M059J (cell line): ENCODE results near the gene TBX21. TPM values are rescaled to one million over a fixed set of nuclear protein-coding genes. Genes with fewer than 3 reads are reported as not detected.

ENCODE experiments used
- DNase-seq: peaks from one replicate; pipeline ENCODE4 v3.0.0-alpha.2; 2012; ENCODE audit warnings: low read depth
- total RNA-seq: library from RNA; depleted of rRNA; stranded (reverse); fragments of >200 nt; shearing (Covaris generic); gene quantifications from 2 replicates; pipeline ENCODE4 v1.2.3, GENCODE V29; 2014

Gene TBX21
- total RNA-seq, 1 experiment from 2014 or later: not detected

DNA sequence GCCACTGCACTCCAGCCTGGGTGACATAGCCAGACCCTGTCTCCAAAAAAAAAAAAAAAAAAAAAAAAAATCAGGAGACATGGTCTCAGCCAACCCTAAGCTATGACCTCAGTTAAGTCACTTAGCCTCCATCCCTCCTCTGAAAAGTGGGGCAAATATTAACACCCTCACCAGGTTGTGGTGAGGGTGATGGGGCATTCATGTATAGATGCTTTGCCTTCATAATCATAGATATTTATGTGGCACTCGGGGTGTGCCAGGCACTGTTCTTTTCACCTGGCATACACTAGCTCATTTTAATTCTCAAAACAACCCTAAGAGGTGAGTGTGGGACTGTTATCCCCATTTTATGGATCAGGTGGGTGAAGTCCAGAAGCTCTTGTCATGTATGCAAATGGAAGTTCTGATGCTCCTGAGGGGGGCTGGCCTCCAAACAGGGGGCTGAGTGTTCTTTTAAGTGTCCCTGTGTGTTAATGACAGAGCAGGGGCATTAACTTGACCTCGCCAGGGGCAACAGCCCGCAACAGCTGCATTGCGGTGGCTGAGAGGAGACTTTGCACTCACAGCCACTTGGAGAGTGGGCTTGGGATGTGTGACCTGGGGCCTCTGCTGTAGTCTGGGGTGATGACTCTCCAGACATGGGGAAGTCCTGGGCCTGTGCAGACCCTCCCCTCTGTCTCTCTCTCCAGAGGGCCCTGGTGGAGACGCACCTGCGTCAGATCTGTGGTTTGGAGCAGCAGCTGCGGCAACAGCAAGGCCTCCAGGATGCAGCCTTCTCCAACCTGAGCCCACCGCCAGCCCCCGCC, 34.9 kb upstream of the TBX21 start:
- no peak for DNase-seq

DNA sequence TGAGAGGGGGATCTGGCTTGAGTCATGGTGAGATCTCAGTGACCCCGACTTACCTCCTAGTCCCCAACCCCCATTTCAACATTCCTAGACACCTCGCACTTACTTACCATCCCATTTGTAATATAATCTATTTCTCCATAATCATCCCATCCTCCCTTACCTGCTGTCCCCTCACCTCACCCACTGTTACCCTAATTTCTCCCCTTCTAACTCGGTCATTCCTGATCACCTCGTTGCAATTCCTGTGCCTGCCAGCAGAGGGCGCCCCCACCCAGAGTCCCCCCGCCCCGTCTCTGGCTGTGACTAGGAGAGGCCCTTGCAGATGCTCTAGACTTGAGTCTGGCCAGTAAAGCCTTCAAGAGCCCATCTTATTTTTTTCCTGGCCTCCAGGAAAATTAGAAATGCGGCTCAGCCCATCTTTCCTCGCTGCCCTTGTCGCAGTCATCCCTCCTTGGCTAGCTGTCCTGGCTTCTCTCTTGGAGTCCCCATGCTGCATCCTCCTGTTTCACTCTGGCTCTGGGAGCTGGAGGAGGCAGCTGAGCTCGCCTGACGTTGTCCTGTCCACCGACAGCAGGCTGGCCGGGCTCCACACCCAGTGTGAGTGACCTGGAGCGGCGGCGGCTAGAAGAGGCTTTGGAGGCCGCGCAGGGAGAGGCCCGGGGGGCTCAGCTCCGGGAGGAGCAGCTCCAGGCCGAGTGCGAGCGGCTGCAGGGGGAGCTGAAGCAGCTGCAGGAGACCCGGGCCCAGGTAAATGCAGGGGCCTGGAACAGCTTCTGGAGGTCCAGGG, 34.1 kb upstream of the TBX21 start:
- DNase-seq: peak; percentile 53

GRCh38 chr17:47699536-47699840, 33.5 kb upstream of the TBX21 start:
- no peak for DNase-seq

- no peak for DNase-seq
Observed at GRCh38 chr17:47700471-47701449, 32.3 kb upstream of the TBX21 start.

DNA sequence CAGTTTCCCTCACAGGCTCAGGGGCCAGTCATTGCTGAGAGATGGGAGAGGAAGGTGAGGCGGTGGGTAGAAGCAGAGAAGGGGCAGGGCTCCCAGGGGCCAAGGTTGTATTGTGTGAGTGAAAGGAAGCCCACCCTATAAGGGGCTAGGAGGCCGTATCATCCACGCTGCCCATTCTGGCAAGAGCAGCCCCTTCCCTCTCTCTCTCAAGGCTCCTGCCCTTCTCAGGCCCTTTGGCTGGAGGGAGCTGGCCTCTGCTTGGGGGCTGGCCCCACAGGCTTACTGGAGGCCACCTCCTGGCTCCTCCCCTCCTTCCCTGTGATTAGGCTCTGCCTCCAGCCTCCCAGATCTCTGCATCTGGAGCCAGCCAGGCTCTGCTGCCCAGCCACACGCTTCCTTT, 31.4 kb upstream of the TBX21 start:
- no peak for DNase-seq

GRCh38 chr17:47702391-47702995, 30.5 kb upstream of the TBX21 start:
- DNase-seq: no peak

DNA sequence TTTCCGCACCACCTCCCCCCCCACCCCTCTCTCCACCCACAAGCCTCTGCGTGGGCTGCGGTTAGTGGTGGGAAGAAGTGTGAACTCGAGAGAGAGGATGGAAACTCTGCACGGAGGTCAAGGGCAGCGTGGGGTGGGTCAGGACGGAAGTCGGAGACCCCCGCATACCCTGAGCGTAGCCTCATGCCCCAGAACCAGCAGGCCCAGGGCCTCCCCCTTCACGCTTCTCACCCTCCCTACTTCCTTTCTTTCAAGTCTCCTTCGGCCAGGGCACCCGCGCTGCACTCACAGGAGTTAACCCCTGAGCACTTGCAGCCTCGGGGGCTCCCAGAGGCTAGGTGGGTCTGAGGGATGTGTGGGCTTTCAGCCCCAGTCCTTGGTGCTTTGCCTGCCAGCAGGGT, 29.8 kb upstream of the TBX21 start:
- no peak for DNase-seq

- no peak for DNase-seq
Observed at GRCh38 chr17:47703671-47704070, 29.4 kb upstream of the TBX21 start.

DNA sequence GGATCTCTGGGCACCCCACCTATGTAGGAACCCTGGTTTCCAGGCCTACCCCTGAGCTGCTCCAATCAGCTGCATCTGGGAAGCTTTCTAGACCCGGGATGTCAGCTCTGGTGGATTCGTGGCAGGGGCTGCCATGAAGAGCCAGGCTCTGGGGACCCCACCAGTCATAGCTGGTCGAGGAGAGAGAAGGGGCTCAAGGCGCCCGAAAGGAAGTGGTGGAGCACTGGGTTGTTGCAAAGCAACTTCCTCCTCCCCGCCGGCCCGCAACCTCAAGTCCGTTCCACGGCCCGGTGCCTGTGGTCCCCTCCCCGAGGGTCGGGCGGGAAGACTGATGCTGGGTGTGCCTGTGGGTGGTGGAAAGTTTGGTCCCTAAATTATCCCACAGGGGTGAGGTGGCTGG, 28.9 kb upstream of the TBX21 start:
- no peak for DNase-seq

- no peak for DNase-seq
Observed at GRCh38 chr17:47704736-47705135, 28.3 kb upstream of the TBX21 start.

DNA sequence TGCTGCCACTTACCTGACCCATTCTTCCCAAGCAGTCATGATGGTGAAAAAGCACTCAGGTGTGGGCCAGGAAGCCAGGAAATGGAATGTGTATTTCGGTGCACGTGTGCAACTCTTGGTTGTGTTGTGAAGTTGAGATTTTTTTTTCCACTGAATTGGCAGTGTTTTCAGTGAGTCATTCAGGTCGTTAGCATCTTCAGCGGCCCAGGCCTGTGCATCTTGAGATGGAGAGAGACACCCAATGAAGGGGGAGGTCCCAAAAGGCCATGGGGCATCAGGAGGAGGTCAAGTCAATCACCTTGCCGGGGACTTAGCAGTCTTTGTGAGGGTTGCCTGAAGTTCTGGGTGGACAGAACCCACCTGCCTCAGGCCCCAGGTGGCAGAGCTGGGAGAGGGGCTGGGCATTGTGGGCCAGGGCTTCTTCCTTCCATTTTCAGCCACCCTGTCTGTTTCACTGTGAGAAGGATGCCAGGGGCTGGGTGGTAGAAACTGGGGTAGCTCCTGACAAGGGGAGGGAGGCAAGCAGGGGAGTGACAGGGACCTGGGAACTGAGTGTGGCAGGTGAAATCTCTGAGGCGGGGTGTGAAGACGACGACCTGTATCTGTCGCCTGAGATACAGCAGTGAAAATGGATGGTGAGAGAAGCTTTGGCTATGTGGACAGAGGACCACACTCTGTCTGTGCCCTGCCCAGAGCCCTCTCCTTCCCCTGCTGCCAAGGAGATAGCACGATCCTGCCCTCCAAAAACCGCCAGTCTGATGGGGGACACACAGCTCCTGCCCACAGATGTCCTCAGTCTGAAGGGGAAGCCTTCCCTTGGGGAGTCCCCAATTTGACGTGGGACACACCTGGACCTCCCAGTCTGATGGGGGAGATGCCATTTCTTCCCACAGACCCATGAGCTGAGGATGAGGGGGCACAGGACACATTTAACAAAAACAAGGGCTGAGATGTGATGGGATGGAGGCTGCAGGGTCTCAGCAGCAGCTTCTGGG, 27.2 kb upstream of the TBX21 start:
- DNase-seq: no peak

- DNase-seq: no peak
Observed at GRCh38 chr17:47707056-47707804, 25.8 kb upstream of the TBX21 start.

GRCh38 chr17:47707884-47708283, 25.2 kb upstream of the TBX21 start:
- DNase-seq: no peak

DNA sequence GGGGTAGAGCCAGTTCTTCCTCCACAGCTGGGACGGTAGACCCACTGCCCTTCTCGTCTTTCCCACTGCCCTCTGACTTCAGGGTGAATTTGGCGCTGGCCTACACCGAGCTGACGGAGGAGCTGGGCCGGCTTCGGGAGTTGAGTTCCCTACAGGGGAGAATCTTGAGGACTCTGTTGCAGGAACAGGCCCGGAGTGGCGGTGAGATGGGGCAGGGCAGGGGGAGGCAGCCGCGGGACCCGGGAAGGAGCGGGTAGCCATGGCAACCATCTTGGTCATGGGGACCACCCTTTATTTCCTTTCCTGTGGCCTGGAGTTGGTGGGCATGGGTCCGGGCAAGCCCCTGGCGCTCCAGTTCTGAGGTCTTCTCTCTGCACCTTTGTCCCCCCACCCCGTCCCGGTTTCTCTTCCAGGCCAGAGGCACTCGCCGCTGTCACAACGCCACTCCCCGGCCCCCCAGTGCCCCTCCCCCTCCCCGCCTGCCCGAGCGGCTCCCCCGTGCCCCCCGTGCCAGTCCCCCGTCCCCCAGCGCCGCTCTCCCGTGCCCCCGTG, 24.6 kb upstream of the TBX21 start:
- no peak for DNase-seq

DNA sequence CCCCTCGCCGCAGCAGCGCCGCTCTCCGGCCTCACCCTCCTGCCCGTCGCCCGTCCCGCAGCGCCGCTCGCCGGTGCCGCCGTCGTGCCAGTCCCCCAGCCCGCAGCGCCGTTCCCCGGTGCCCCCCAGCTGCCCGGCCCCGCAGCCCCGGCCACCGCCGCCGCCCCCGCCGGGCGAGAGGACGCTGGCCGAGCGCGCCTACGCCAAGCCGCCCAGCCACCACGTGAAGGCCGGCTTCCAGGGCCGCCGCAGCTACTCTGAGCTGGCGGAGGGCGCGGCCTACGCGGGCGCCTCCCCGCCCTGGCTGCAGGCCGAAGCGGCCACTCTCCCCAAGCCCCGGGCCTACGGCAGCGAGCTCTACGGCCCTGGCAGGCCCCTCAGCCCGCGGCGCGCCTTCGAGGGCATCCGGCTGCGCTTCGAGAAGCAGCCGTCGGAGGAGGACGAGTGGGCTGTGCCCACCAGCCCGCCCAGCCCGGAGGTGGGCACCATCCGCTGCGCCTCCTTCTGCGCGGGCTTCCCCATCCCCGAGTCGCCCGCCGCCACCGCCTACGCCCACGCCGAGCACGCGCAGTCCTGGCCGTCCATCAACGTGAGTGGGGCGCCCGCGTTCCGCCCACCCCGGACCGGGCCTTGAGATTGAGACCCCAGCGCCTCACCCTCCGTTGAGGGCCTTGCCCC, 24.0 kb upstream of the TBX21 start:
- peak; percentile 42 for DNase-seq

DNA sequence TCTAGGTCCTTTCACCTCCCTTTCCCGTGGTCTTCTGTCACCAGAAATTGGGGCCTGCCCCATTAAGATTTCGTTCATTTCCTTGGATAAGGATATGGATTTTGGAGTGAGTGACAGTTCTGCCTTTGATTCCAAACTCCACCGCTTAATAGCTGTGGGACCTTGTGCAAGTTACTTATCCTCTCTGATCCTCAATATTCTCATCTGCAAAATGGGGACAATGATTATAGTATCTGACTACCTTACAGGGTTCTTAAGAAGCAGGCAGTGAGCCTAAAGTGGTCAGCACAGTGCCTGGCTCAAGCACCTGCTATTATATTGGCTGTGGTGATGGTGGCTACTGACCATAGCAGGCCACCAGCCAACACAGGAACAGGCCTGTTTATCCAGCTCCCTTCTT, 23.4 kb upstream of the TBX21 start:
- DNase-seq: no peak

GRCh38 chr17:47711366-47712099, 21.5 kb upstream of the TBX21 start:
- DNase-seq: no peak
